Activated CD4-positive, alpha-beta memory T cell treated with anti-CD3 and anti-CD28 coated beads, Interleukin-2, amount 10 ng/mL, durations not matched to agents 7 days and 5 days (primary cell): ENCODE results near the gene LDB1. TPM values are rescaled to one million over a fixed set of nuclear protein-coding genes. Genes with fewer than 3 reads are reported as not detected.

Experiments used
- CTCF ChIA-PET: fragments of 350-600 bp; sonication (Branson Sonifier 250); formaldehyde crosslinking; loops from one replicate; lab custom pipeline; 2021; ENCODE audit warnings: antibody characterized with exemption, inconsistent platforms; lab: Charles Lee
- POLR2A ChIA-PET: fragments of 350-600 bp; sonication (Branson Sonifier 250); formaldehyde crosslinking; loops from one replicate; lab custom pipeline; 2021; ENCODE audit warnings: antibody characterized with exemption; lab: Charles Lee
- DNase-seq: peaks from one replicate; pipeline ENCODE4 v3.0.0-alpha.2; 2020
- H3K27ac Mint-ChIP-seq: one replicate; pipeline ENCODE4 v1.8.0; 2021; ENCODE audit warnings: mild to moderate bottlenecking, mixed read lengths
- H3K27me3 Mint-ChIP-seq: one replicate; pipeline ENCODE4 v1.8.0; 2021; ENCODE audit warnings: mixed read lengths
- H3K36me3 Mint-ChIP-seq: one replicate; pipeline ENCODE4 v1.8.0; 2021; ENCODE audit warnings: low read depth, mixed read lengths
- H3K4me1 Mint-ChIP-seq: one replicate; pipeline ENCODE4 v1.8.0; 2021; ENCODE audit warnings: mixed read lengths
- H3K4me3 Mint-ChIP-seq: one replicate; pipeline ENCODE4 v1.8.0; 2021; ENCODE audit warnings: mild to moderate bottlenecking, mixed read lengths
- H3K9me3 Mint-ChIP-seq: one replicate; pipeline ENCODE4 v1.8.0; 2021; ENCODE audit warnings: mixed read lengths
- total RNA-seq, 2 experiments: library from RNA; stranded (reverse); gene quantifications; one replicate each; pipeline ENCODE4 v1.2.3, GENCODE V29; 2021

Gene LDB1
- total RNA-seq, 2 experiments from 2014 or later, result 81.3 to 83.1 TPM

- ChIA-PET POLR2A (interaction anchor here (0.8 to 2.6 kb wide), 12 partner anchors 9 to 526 kb away, joined by 3 to 8 read pairs (median 5); partner anchors contain the start of genes C10orf95, HPS6, NOLC1 and OGA), CTCF (interaction anchor here (0.6 to 1.5 kb wide), 5 partner anchors 10 to 283 kb away, joined by 3 to 9 read pairs (median 3); partner anchors contain the start of genes NOLC1 and PPRC1)
- peaks cover 55% of the 10 kb centered on the region for H3K4me1 Mint-ChIP-seq
- H3K27me3 Mint-ChIP-seq, result no peaks in the 10 kb centered on the region
- no peaks in the 10 kb centered on the region for H3K9me3 Mint-ChIP-seq
- peak overlapping the region; percentile 91 for H3K27ac Mint-ChIP-seq
- peak; percentile 27 for DNase-seq
- H3K4me3 Mint-ChIP-seq, result peak overlapping the region; percentile 91
- peaks cover 2% of the 10 kb centered on the region for H3K36me3 Mint-ChIP-seq
Observed at GRCh38 chr10:102118867-102119266, 1.3 kb downstream of the LDB1 start.

DNA sequence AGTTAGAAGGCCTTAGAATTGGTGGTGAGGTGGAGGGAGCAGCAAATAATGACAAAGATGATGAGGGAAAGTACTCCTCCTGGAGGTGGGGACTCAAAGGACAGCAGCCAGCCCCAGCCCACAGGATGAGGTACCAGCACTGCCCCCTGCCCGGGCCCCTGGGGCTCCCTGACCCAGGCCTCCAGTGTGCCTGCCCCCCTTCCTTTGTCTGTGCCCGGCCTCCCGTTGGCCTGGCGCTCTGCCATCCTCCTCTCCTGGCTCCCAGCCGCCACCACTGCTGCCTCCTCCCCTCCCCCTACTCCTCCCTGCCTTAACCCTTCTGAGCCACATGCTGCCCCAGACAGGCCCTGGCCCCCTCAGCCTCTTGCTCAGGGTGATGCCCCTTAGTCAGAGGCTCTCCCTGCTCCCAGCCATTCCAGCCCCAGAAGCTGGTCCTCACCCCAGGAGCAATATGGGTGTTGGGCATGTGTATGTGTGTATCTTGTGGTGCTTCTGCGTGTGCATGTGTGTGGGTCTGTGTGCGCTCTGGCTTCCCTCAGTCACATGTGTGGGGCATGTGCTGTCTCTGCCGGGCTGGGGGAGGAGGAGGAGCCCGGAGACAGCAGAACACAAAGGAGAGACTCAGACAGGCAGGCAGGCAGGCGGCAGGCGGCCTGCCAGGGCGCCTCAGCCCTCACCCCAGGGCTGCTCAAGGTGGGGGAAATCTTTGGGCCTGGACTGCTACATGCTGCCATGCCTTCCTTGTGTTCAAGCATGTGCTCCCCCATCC is 2.6 kb downstream of the LDB1 start:
- POLR2A ChIA-PET, result interaction anchor here (0.9 to 2.6 kb wide), 8 partner anchors 18 to 529 kb away, joined by 3 to 8 read pairs (median 4); partner anchors contain the start of genes C10orf95, NOLC1 and OGA
- Mint-ChIP-seq H3K27ac (peak overlapping the region; percentile 91), H3K27me3 (no peaks in the 10 kb centered on the region), H3K4me1 (peaks cover 65% of the 10 kb centered on the region), H3K4me3 (peak overlapping the region; percentile 91), H3K9me3 (no peaks in the 10 kb centered on the region), H3K36me3 (peaks cover 8% of the 10 kb centered on the region)
- peak; percentile 72 for DNase-seq
- CTCF ChIA-PET, result interaction anchor here (1.2 kb wide), 1 partner anchor 61 kb away, joined by 4 read pairs; no protein-coding TSS in a partner anchor

DNA sequence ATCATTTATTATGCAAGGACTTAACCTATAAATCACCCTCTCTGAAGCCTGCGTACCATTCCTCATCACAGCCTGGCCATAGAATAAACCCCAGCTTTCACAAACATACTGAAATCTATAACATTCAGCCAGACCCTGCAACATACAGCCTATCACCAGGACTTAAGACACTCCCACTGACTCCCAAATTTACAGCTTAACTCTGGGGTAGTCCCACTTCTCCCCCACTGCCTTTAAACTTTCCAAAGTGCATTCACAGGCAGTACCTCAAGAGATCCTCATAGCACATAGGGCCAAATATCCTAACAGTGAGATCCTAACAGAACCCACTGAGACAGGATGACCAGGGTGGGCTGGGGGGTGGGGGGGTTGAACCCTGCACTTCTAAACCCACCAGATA is 3.5 kb downstream of the LDB1 start:
- Mint-ChIP-seq H3K36me3 (peaks cover 12% of the 10 kb centered on the region), H3K27ac (peak overlapping the region; percentile 91), H3K4me1 (peaks cover 69% of the 10 kb centered on the region), H3K27me3 (no peaks in the 10 kb centered on the region), H3K9me3 (no peaks in the 10 kb centered on the region), H3K4me3 (peak overlapping the region; percentile 7)
- POLR2A ChIA-PET, result interaction anchor here (1.2 to 1.4 kb wide), 2 partner anchors 35 to 299 kb away, joined by 3 to 4 read pairs; partner anchors contain the start of gene NOLC1
- CTCF ChIA-PET, result interaction anchor here (1.2 to 1.6 kb wide), 2 partner anchors 14 to 275 kb away, joined by 3 to 4 read pairs; no protein-coding TSS in a partner anchor
- DNase-seq, result no peak

GRCh38 chr10:102115775-102116174 is 4.4 kb downstream of the LDB1 start:
- H3K36me3 Mint-ChIP-seq, result peaks cover 20% of the 10 kb centered on the region
- CTCF ChIA-PET, result interaction anchor here (1.1 to 1.6 kb wide), 3 partner anchors 13 to 274 kb away, joined by 3 to 7 read pairs (median 4); partner anchors contain the start of gene PPRC1
- peaks cover 63% of the 10 kb centered on the region for H3K4me1 Mint-ChIP-seq
- no peaks in the 10 kb centered on the region for H3K9me3 Mint-ChIP-seq
- H3K4me3 Mint-ChIP-seq, result peak overlapping the region; percentile 76
- H3K27me3 Mint-ChIP-seq, result no peaks in the 10 kb centered on the region
- POLR2A ChIA-PET, result interaction anchor here (0.9 to 4.1 kb wide), 10 partner anchors 13 to 317 kb away, joined by 3 to 19 read pairs (median 5); partner anchors contain the start of genes CUEDC2, HPS6, NOLC1 and PPRC1
- no peak for DNase-seq
- H3K27ac Mint-ChIP-seq, result peak overlapping the region; percentile 91

DNA sequence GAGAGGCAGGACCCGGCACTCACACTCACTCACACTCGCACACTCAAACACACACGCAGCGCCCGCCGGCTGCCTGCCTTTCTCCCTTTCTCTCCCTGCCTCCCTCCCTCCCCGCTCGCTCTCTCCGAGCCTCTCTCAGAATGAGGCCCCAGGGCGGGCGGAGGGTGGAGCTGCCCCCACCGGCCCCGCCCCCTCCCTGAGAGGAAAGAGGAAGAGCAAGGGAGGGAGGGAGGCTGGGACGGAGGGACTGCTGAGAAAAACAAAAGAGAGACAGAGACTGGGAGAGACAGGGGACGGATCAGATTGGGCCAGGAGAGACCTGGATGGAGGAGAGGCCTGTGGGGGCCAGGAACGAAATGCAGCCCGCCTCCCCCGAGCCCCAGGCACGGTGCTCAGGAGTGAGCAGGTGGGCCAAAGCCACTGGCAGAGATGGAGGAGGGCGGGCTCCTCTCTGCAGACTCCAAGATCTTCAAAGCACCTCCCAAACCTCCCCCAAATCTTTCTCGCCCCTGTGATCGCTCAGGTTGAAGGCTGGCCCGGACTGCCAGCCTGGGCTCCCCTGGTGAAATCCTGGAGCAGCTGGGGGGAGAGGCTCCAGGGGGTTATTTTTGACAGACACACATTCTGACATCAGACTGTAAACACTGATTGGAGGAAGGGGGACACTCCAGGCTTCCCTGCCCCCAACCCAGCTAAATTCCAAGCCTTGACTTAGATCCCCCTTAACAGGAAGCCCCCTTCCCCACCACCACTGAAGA is 5.1 kb downstream of the LDB1 start:
- peak overlapping the region; percentile 91 for H3K27ac Mint-ChIP-seq
- POLR2A ChIA-PET, result interaction anchor here (0.7 to 4.1 kb wide), 17 partner anchors 10 to 317 kb away, joined by 3 to 24 read pairs (median 5); partner anchors contain the start of genes CUEDC2, HPS6, NOLC1 and OGA
- DNase-seq, result peak; percentile 91
- H3K9me3 Mint-ChIP-seq, result no peaks in the 10 kb centered on the region
- peak overlapping the region; percentile 76 for H3K4me3 Mint-ChIP-seq
- H3K27me3 Mint-ChIP-seq, result no peaks in the 10 kb centered on the region
- peaks cover 27% of the 10 kb centered on the region for H3K36me3 Mint-ChIP-seq
- peaks cover 63% of the 10 kb centered on the region for H3K4me1 Mint-ChIP-seq
- CTCF ChIA-PET, result interaction anchor here (1.1 to 2.4 kb wide), 6 partner anchors 8 to 275 kb away, joined by 3 to 11 read pairs (median 6); partner anchors contain the start of gene PPRC1

GRCh38 chr10:102113956-102114857 is 6.0 kb downstream of the LDB1 start:
- CTCF ChIA-PET, result interaction anchor here (0.6 to 3.6 kb wide), 11 partner anchors 9 to 278 kb away, joined by 3 to 12 read pairs (median 5); partner anchors contain the start of gene PPRC1
- DNase-seq, result peak; percentile 31
- Mint-ChIP-seq H3K27ac (peak overlapping the region; percentile 91), H3K4me1 (peaks cover 61% of the 10 kb centered on the region), H3K9me3 (no peaks in the 10 kb centered on the region), H3K27me3 (no peaks in the 10 kb centered on the region), H3K36me3 (peaks cover 35% of the 10 kb centered on the region), H3K4me3 (peak overlapping the region; percentile 76)
- POLR2A ChIA-PET, result interaction anchor here (0.6 to 4.1 kb wide), 16 partner anchors 9 to 338 kb away, joined by 3 to 24 read pairs (median 5); partner anchors contain the start of genes CUEDC2, NOLC1, OGA and PPRC1

DNA sequence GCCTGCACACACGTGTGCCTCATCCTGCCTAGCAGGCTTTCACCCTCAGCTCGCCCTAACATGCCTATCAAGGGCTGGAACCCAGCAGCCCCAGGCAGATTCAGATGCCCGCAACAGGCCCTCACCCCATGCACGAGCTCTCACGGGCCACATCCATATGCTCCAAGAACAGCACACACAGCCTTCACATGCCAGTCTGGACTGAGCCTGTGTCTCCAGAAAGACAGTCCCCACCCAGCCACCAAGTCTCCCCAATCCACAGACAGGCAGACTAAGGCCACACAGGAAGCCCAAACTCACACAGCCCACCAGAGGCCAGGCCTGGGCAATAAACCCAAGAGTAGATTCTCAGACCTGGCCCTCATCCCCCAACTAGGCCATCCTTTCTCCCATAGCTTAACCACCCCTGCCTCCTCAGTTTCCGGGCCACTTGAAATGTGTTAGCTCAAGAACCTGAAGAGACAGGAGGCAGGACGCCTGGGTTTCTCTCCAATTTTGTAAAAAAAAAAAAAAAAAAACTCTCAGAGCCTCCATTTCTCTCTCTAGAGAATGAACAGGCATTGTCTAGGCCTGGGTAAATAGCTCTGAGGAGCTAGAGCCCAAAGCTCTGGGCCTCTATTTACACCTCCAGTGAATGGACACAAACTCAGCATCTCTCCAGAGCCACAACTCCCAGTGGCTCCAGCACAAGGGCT is 6.8 kb downstream of the LDB1 start:
- Mint-ChIP-seq H3K4me1 (peaks cover 55% of the 10 kb centered on the region), H3K27me3 (no peaks in the 10 kb centered on the region), H3K27ac (peak overlapping the region; percentile 77), H3K9me3 (no peaks in the 10 kb centered on the region), H3K4me3 (peak overlapping the region; percentile 76), H3K36me3 (peaks cover 43% of the 10 kb centered on the region)
- POLR2A ChIA-PET, result interaction anchor here (0.6 to 4.1 kb wide), 13 partner anchors 11 to 339 kb away, joined by 3 to 24 read pairs (median 5); partner anchors contain the start of genes CUEDC2, NOLC1, OGA and PPRC1
- peak; percentile 49 for DNase-seq
- CTCF ChIA-PET, result interaction anchor here (0.6 to 3.6 kb wide), 13 partner anchors 10 to 991 kb away, joined by 3 to 12 read pairs (median 5); partner anchors contain the start of gene PPRC1

DNA sequence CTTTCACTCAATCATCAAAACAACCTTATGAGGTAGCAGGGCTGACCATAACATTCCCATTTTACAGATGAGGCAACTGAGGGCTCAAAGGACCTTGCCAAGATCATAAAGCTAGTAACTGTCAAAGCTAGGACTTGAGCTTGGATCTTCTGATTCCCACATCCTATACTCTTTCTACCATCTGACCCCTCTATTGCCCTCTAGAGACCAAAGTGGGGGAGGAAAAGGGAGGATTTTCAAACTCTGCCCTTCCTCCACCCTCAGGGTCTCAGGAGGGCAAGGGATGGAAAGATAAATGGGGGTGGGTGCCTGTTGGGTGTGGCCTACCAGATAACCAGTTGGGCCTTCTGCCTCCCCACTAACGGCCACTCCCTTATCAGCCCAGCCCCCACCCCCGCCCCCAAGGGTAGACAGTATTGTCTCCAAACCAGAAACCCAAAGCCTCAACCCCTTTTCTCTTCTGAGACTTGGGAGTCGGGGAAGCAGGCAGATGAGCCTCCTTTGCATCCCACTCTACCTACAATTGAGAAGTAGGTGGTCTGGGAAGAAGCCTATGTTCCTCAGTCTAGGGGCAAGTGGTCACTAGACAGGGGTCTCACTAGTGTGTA is 7.9 kb downstream of the LDB1 start:
- Mint-ChIP-seq H3K4me3 (peak overlapping the region; percentile 76), H3K36me3 (peaks cover 46% of the 10 kb centered on the region), H3K4me1 (peaks cover 44% of the 10 kb centered on the region), H3K27ac (no peak overlapping the region), H3K27me3 (no peaks in the 10 kb centered on the region), H3K9me3 (no peaks in the 10 kb centered on the region)
- ChIA-PET CTCF (interaction anchor here (0.8 to 3.6 kb wide), 4 partner anchors 20 to 272 kb away, joined by 3 to 12 read pairs (median 4); partner anchors contain the start of gene PPRC1), POLR2A (interaction anchor here (1.0 to 4.1 kb wide), 3 partner anchors 10 to 254 kb away, joined by 3 to 19 read pairs (median 4); no protein-coding TSS in a partner anchor)
- no peak for DNase-seq

DNA sequence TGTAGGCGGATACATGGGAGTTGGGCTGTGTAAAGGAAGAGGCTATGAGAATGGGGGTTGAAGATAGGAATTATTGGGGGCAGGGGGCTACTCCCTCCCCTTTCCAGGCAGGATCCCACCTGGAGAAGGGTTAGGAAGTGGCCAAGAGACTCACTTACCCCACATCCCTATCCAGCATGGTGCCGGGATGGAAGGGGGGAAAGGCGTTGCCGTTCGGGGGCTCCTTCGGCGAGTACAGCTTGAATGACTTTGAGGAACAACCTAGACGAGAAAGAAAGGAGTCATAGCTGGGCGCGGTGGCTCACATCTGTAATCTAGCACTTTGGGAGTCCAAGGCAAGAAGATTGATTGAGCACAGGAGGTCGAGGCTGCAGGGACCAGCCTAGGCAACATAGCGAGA is 8.9 kb downstream of the LDB1 start:
- H3K9me3 Mint-ChIP-seq, result no peaks in the 10 kb centered on the region
- no peak overlapping the region for H3K27ac Mint-ChIP-seq
- ChIA-PET CTCF (interaction anchor here (0.8 to 3.6 kb wide), 3 partner anchors 21 to 57 kb away, joined by 3 to 12 read pairs (median 4); partner anchors contain the start of gene PPRC1), POLR2A (interaction anchor here (1.0 kb wide), 1 partner anchor 11 kb away, joined by 3 read pairs; no protein-coding TSS in a partner anchor)
- no peak overlapping the region for H3K4me3 Mint-ChIP-seq
- peaks cover 34% of the 10 kb centered on the region for H3K4me1 Mint-ChIP-seq
- H3K36me3 Mint-ChIP-seq, result peaks cover 46% of the 10 kb centered on the region
- no peak for DNase-seq
- no peaks in the 10 kb centered on the region for H3K27me3 Mint-ChIP-seq
